Retina (tissue), 1 donor: ENCODE data around the gene GLIS2.
A peak's percentile ranks its signal among the peaks of the same experiment; 100 is the strongest.

ENCODE experiments used
- DNase-seq: peaks from one replicate; pipeline ENCODE4 v3.0.0-alpha.2; 2016

GLIS2 gene

GRCh38 chr16:4315186-4316107, at the start of gene GLIS2:
Gene GLIS2 (plus strand): TSS chr16:4316067. CDS start chr16:4332281, 16,214 bp downstream.
- peak; percentile 78 for DNase-seq

DNA sequence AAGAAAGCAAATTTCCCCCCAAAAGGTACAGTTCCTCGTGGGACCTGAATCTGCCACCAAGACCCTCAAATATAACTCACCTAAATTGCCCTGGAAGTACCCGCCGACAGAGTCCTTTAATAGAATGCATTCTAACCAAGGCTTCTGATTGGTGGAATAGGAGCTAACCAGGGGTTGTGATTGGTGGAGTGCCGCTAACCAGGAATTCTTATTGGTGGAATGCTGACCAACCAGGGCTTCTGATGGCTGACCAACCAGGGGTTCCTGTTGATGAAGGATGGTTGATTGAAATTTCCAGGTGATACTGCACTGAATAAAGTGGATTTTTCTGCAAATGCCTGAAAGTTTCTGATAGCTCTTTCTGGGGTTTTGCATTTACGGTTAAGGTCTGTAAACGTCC, 49.5 kb upstream of the GLIS2 start:
- no peak for DNase-seq

- DNase-seq, result no peak
These were observed 45.8 kb upstream of the GLIS2 start for GRCh38 chr16:4270091-4270490.

DNA sequence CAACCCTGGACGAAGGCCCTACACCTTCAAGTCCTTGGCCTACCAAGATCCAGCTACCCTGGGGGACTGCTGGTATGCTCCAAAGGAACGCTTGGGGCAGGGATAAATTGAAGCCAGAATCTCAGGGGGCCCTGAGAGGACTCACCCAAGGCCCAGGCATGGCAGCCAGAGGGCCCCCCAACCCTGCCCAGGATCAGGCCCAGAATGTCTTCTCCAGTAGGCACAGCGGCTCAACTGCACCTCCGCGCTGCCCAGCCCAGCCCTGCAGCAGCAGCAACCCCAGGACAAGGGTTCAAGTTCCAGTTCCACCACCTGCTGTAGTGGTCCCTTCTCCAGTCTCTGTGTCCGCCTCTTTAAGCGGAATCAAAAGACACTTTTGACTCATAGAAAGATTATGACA, 45.3 kb upstream of the GLIS2 start:
- DNase-seq, result no peak

DNA sequence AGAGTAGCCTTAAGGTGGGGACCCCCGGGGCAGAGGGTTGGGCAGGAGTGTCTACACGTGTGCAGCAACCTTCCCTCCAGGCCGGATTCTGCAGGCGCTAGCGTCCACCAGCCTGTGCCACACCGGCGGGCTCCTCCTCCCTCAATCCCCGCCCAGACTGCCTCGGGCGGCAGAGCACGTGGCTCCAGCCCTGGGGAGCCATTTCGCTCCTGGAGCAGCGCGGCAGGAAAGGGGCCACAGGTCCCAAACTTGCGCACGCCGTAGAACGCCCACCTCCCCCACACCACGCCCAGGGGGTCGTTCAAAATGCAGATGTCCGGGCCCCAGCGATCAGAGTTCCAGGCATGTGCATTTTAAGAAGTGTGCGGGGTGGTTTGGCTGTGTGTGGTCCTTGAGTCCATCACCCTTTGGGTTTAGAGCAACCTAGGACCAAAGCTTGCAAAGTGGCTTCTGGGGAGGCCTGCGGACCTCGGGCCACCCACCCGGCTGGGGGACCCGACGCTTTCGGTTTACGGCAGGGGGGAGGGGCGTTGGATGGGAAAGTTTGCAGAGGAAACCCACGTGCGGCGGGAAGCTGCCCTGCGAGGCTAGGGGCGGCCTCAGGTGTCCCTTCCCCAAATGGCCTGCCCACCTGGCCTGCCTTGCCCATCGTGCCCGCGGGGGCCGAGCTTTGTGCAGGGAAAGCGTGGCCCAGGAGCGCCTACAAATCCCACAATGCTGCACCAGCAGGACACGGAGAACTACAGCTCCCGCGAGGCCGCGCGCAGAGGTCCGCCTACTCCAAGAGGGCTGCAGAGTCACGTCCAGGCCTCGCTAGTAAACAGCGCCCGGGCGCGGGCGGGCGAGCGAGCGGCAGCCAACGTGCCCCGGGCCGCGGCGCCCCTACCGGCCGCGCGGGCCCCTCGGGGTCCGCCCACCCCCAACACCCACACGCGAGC, 44.4 kb upstream of the GLIS2 start:
- DNase-seq, result peak; percentile 89

- peak; percentile 78 for DNase-seq
These were observed 43.5 kb upstream of the GLIS2 start for GRCh38 chr16:4272114-4272956.

- peak; percentile 81 for DNase-seq
These were observed 42.0 kb upstream of the GLIS2 start for GRCh38 chr16:4273858-4274311.

GRCh38 chr16:4275861-4276260, 40.0 kb upstream of the GLIS2 start:
- DNase-seq, result no peak

DNA sequence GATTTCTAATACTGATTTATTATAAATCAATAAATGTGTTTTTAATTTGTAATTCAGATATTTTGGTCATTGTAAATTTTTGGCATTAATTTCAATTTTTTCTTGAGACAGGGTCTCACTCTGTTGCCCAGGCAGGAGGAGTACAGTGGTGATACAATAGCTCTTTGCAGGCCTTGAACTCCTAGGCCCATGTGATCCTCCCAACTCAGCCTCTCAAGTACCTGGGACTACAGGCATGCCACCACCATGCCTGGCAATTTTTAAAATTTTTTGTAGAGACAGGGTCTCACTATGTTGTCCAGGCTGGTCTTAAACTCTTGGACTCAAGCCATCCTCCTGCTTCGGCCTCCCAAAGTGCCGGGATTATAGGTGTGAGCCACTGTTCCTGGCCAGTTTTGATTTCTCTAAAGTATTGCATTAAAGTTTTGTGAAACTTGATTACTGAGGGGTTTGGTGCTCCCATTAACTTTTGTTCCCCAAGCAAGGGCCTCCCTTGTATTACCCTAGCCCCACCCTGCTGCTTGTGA, 37.8 kb upstream of the GLIS2 start:
- no peak for DNase-seq

- DNase-seq, result no peak
These were observed 35.2 kb upstream of the GLIS2 start for GRCh38 chr16:4280625-4281024.

- no peak for DNase-seq
These were observed 32.4 kb upstream of the GLIS2 start for GRCh38 chr16:4283441-4283840.

GRCh38 chr16:4283939-4284338, 31.9 kb upstream of the GLIS2 start:
- DNase-seq, result no peak

DNA sequence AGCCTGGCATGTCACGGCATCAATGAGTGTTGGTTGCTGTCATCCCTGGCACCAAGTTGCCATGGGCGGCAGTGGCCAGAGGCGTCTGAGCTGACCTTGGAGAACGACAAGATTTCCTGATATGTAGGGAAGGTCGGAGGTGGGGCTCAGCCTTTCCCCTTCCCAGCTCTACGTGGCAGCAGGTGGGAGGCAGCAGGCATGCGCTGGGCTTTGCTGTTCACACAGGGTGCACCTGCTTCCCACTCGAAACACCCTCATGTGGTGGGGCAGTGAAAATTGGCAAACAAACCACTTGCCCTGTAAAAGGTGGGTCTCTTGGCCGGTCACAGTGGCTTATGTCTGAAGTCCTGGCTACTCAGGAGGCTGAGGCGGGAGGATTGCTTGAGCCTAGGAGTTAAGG, 30.7 kb upstream of the GLIS2 start:
- no peak for DNase-seq

DNA sequence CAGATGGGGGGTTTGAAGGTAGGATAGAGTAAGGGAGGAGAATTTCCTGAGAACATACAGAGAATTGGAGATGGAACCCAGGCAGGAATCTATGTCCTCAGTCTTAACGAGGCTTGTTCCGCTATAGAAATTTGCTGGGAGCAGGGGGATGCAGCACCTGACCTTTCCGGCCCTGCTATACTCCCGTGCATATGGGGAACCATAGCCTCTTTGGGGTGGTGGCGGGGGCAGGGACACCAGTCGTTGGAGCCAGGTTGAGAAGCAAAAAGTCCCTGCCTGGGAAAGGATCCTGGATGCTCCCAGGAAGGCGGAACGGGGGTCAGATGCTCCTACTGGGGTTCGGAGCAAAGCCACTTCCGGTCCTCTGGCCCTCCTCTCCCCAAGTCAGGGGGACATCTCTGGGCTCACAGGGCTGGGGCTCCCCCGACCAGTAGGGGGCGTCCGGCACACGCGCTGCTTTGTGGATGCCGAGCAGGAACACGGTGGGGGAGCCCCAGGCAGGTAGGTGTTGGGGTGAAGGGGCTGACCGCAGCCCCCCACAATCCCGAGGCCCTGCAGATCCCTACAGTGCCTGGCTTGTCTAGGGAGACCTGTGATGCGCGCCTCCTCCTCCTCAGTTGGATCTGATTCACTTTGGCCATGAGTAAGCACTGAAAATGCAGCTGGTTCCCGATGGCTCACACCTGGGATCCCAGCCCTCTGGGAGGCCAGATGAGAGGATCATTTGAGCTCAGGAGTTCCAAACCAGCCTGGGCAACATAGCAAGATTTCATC, 27.5 kb upstream of the GLIS2 start:
- peak; percentile 85 for DNase-seq

DNA sequence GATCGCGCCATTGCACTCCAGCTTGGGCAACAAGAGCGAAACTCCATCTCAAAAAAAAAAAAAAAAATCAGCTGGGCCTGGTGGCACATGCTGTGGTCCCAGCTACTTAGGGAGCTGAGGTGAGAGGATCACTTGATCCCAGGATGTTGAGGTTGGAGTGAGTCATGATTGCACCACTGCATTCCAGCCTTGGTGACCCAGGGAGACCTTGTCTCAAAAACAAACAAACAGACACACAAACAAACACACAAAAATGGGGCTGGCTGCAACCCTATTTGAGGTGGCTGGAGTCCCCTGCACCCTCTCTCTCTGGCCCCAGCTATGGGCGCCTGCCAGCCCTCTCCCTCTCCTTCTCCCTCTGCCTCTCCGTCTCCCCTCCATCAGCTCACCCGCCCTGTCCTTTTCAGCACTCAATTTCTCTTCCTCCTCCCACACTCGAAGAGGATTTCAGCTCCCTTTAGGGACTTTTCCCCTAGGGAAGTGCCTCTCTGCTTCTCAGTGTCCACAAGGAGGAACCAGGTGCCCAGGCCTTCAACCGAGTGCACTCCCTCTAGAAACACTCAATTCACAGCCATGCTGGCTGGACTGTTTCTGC, 25.5 kb upstream of the GLIS2 start:
- no peak for DNase-seq

DNA sequence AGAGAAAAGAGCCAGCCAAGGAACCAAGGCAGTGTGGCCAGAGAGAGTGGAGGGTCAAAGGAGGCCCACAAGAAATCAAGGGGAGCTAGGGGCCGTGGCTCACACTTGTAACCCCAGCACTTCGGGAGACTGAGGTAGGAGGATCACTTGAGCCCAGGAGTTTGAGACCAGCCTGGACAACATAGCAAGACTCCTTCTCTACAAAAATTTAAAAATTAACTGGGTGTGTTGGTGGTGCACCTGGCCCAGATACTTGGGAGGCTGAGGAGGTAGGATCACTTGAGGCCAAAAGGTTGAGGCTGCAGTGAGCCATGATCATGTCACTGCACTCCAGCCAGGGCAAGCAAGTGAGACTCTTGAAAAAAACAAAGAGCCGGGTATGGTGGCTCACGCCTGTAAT, 24.2 kb upstream of the GLIS2 start:
- DNase-seq, result no peak

- DNase-seq, result no peak
These were observed 22.6 kb upstream of the GLIS2 start for GRCh38 chr16:4293181-4293716.

- DNase-seq, result peak; percentile 87
These were observed 21.9 kb upstream of the GLIS2 start for GRCh38 chr16:4293822-4294457.

GRCh38 chr16:4295581-4295980, 20.3 kb upstream of the GLIS2 start:
- DNase-seq, result no peak

- no peak for DNase-seq
These were observed 18.4 kb upstream of the GLIS2 start for GRCh38 chr16:4297480-4297879.
